H1 (cell line): ENCODE results near the gene RNF175. TPM values are rescaled to one million over a fixed set of nuclear protein-coding genes. Genes with fewer than 3 reads are reported as not detected.

Source experiments
- CTCF ChIA-PET: fragments of 300-600 bp; sonication (Branson Sonifier 250); formaldehyde crosslinking; loops from one replicate; lab custom pipeline; 2021; ENCODE audit not compliant: partially characterized antibody; lab: Charles Lee
- POLR2A ChIA-PET: fragments of 300-600 bp; sonication (Branson Sonifier 250); formaldehyde crosslinking; loops from one replicate; lab custom pipeline; 2021; ENCODE audit warnings: inconsistent platforms; ENCODE audit not compliant: partially characterized antibody; lab: Charles Lee
- DNase-seq, 2 experiments: peaks; one replicate each; pipeline versions ENCODE4 v3.0.0 to v3.0.0-alpha.2; 2010 to 2022; ENCODE audit warnings: low spot score in 2 of 2, low read depth in 1 of 2, mixed read lengths in 1 of 2
- FAIRE-seq: peaks from 2 replicates; lab custom pipeline; 2011; peaks lifted over from hg19 to GRCh38; lab: Jason Lieb, UNC
- H2AFZ ChIP-seq: 2 replicates; pipeline ENCODE4 v1.8.1; 2012; ENCODE audit warnings: low read length, inconsistent platforms
- H2AK5ac ChIP-seq: 2 replicates; pipeline ENCODE4 v1.6.1; 2013; ENCODE audit warnings: low read depth, low read length
- H2BK120ac ChIP-seq: replicated peaks from 2 replicates; pipeline ENCODE3; 2013; ENCODE audit warnings: low read depth, low read length, inconsistent platforms
- H2BK12ac ChIP-seq: 2 replicates; pipeline ENCODE4 v1.6.1; 2013; ENCODE audit warnings: low read depth, low read length
- H2BK15ac ChIP-seq: 2 replicates; pipeline ENCODE4 v1.6.1; 2013; ENCODE audit warnings: low read length
- H2BK20ac ChIP-seq: 2 replicates; pipeline ENCODE4 v1.6.1; 2013; ENCODE audit warnings: low read length
- H2BK5ac ChIP-seq: 2 replicates; pipeline ENCODE4 v1.6.1; 2013; ENCODE audit warnings: low read depth, low read length
- H3K14ac ChIP-seq: 2 replicates; pipeline ENCODE4 v1.6.1; 2013; ENCODE audit warnings: inconsistent platforms; ENCODE audit not compliant: insufficient read length
- H3K18ac ChIP-seq: 2 replicates; pipeline ENCODE4 v1.6.1; 2013; ENCODE audit warnings: low read length; ENCODE audit errors: extremely low read depth
- H3K23ac ChIP-seq: 2 replicates; pipeline ENCODE4 v1.6.1; 2013; ENCODE audit warnings: inconsistent platforms; ENCODE audit not compliant: insufficient read length
- H3K23me2 ChIP-seq: 2 replicates; pipeline ENCODE4 v1.6.1; 2013; ENCODE audit warnings: low read depth, low read length
- H3K27ac ChIP-seq: 2 replicates; pipeline ENCODE4 v1.6.1; 2011; ENCODE audit warnings: low read depth, low read length, inconsistent platforms
- H3K27me3 ChIP-seq, 4 experiments: replicated peaks in 1 of 4; 1 replicate in 1 of 4; 2 replicates in 3 of 4; pipeline versions ENCODE4 v1.6.1 to v1.8.1; 2011 to 2013; ENCODE audit warnings: low read length in 3 of 4, mild to moderate bottlenecking in 3 of 4, inconsistent platforms in 2 of 4, mixed read lengths in 2 of 4, moderate library complexity in 1 of 4; ENCODE audit not compliant: control insufficient read depth in 3 of 4, insufficient read depth in 3 of 4; ENCODE audit errors: extremely low read depth in 1 of 4
- H3K36me3 ChIP-seq, 4 experiments: 2 replicates each; pipeline versions ENCODE4 v1.6.1 to v1.8.1; 2011 to 2013; ENCODE audit warnings: mild to moderate bottlenecking in 4 of 4, low read length in 3 of 4, moderate library complexity in 2 of 4, control low read depth in 1 of 4, inconsistent platforms in 1 of 4; ENCODE audit not compliant: insufficient read depth in 4 of 4, control insufficient read depth in 2 of 4
- H3K4ac ChIP-seq: replicated peaks from 2 replicates; pipeline ENCODE3; 2013; ENCODE audit warnings: low read length, low read depth, mixed read lengths, inconsistent platforms; ENCODE audit not compliant: insufficient read length
- H3K4me1 ChIP-seq, 4 experiments: replicated peaks in 1 of 4; 1 replicate in 1 of 4; 2 replicates in 3 of 4; pipeline versions ENCODE4 v1.6.1 to v1.8.1; 2011 to 2013; ENCODE audit warnings: low read length in 3 of 4, inconsistent platforms in 2 of 4, mixed read lengths in 1 of 4; ENCODE audit not compliant: insufficient read depth in 4 of 4, control insufficient read depth in 3 of 4
- H3K4me2 ChIP-seq, 2 experiments: 2 replicates each; pipeline versions ENCODE4 v1.6.1 to v1.8.1; 2011 to 2013; ENCODE audit warnings: low read depth in 2 of 2, low read length in 2 of 2, control low read depth in 1 of 2, inconsistent platforms in 1 of 2, mild to moderate bottlenecking in 1 of 2; ENCODE audit not compliant: insufficient read depth in 1 of 2
- H3K4me3 ChIP-seq, 4 experiments: fragments of 200-600, 300-600 bp in 1 of 4; sonication (generic), shearing (Covaris generic), sonication (Bioruptor Twin) in 1 of 4; 2 replicates each; pipeline versions ENCODE4 v1.5.1 to v1.8.1; 2011 to 2016; ENCODE audit warnings: low read length in 4 of 4, low read depth in 3 of 4, control low read depth in 2 of 4, inconsistent platforms in 2 of 4, mild to moderate bottlenecking in 2 of 4, mixed read lengths in 1 of 4, moderate library complexity in 1 of 4; ENCODE audit not compliant: insufficient read depth in 2 of 4; ENCODE audit errors: extremely low read depth in 1 of 4
- H3K56ac ChIP-seq: replicated peaks from 2 replicates; pipeline ENCODE3; 2013; ENCODE audit warnings: low read depth, mild to moderate bottlenecking, mixed read lengths, low read length, inconsistent platforms; ENCODE audit not compliant: insufficient read length
- H3K79me1 ChIP-seq: 2 replicates; pipeline ENCODE4 v1.6.1; 2013; ENCODE audit warnings: low read depth, low read length, control low read depth
- H3K79me2 ChIP-seq, 2 experiments: 2 replicates each; pipeline versions ENCODE4 v1.6.1 to v1.8.1; 2012 to 2013; ENCODE audit warnings: low read length in 2 of 2, mild to moderate bottlenecking in 2 of 2, inconsistent platforms in 1 of 2; ENCODE audit not compliant: insufficient read depth in 2 of 2, control insufficient read depth in 1 of 2
- H3K9ac ChIP-seq, 4 experiments: replicated peaks in 1 of 4; 1 replicate in 1 of 4; 2 replicates in 3 of 4; pipeline versions ENCODE4 v1.6.1 to v1.8.1; 2011 to 2013; ENCODE audit warnings: low read depth in 3 of 4, low read length in 3 of 4, control low read depth in 2 of 4, mild to moderate bottlenecking in 2 of 4, moderate library complexity in 2 of 4, inconsistent platforms in 1 of 4; ENCODE audit errors: extremely low read depth in 1 of 4
- H3K9me3 ChIP-seq, 2 experiments: 2 replicates each; pipeline versions ENCODE4 v1.6.1 to v1.8.1; 2012 to 2013; ENCODE audit warnings: mild to moderate bottlenecking in 2 of 2, moderate library complexity in 2 of 2, control low read depth in 1 of 2, inconsistent platforms in 1 of 2, low read depth in 1 of 2, low read length in 1 of 2, mixed read lengths in 1 of 2; ENCODE audit not compliant: insufficient read depth in 2 of 2
- H4K20me1 ChIP-seq, 2 experiments: replicated peaks in 1 of 2; 2 replicates each; pipeline versions ENCODE3 to v1.8.1; 2011 to 2013; ENCODE audit warnings: inconsistent platforms in 2 of 2, low read length in 2 of 2, mild to moderate bottlenecking in 1 of 2; ENCODE audit not compliant: insufficient read depth in 2 of 2, control insufficient read depth in 1 of 2
- H4K5ac ChIP-seq: 2 replicates; pipeline ENCODE4 v1.6.1; 2013; ENCODE audit warnings: low read length, low read depth, mixed read lengths, inconsistent platforms; ENCODE audit not compliant: insufficient read length
- H4K8ac ChIP-seq: 2 replicates; pipeline ENCODE4 v1.8.0; 2013; ENCODE audit warnings: mild to moderate bottlenecking, moderate library complexity, low read length, inconsistent platforms; ENCODE audit not compliant: insufficient read depth; ENCODE audit errors: extremely low read depth
- H4K91ac ChIP-seq: replicated peaks from 2 replicates; pipeline ENCODE3; 2013; ENCODE audit warnings: low read length, mixed read lengths, inconsistent platforms; ENCODE audit not compliant: insufficient read length
- GTF2F1 ChIP-seq: IDR thresholded peaks from 2 replicates; pipeline ENCODE4 v1.6.1; 2012; ENCODE audit warnings: low read depth, low read length, improper control_type of control experiment, borderline replicate concordance
- RAD21 ChIP-seq, 2 experiments: IDR thresholded peaks in 1 of 2; conservative IDR thresholded peaks in 1 of 2; 2 replicates each; pipeline ENCODE4 v1.6.1; 2011; ENCODE audit warnings: low read depth in 2 of 2, low read length in 2 of 2, improper control_type of control experiment in 1 of 2, inconsistent platforms in 1 of 2, mild to moderate bottlenecking in 1 of 2, moderate library complexity in 1 of 2
- WGBS, 2 experiments: shearing (Covaris generic) in 1 of 2; methylation state at CpG; one replicate each; pipeline versions ENCODE4 v1.1.6 to v1.1.7; 2013 to 2015; ENCODE audit warnings: low lambda C conversion rate in 2 of 2, mixed read lengths in 2 of 2, inconsistent platforms in 1 of 2, low coverage in 1 of 2, missing lambda C conversion rate in 1 of 2; ENCODE audit not compliant: insufficient replicate concordance in 2 of 2, insufficient coverage in 1 of 2, insufficient read length in 1 of 2; ENCODE audit errors: extremely low coverage in 1 of 2, missing lambda C conversion rate in 1 of 2; 5-methylcytosine and 5-hydroxymethylcytosine counted together
- polyA plus RNA-seq, 7 experiments: library from polyadenylated mRNA; depleted of rRNA in 3 of 7; stranded (reverse) in 5 of 7; unstranded in 2 of 7; fragments of >200 nt in 5 of 7; fragments of 200-250 nt in 2 of 7; gene quantifications; 1 replicate in 5 of 7; 2 replicates in 1 of 7; 4 replicates in 1 of 7; pipeline versions ENCODE4 v1.2.1 to v1.2.3, GENCODE V29; 2011 to 2013; ENCODE audit warnings: missing spikeins in 2 of 7, mixed read lengths in 2 of 7
- total RNA-seq: library from RNA; stranded (reverse); fragmentation: NEBNext Ultra II Directional; extraction: Animal tissue kit (Norgen Biotek cat#: 25700); gene quantifications from 2 replicates; pipeline ENCODE4 v1.2.1, GENCODE V29; 2021

RNF175 gene
- total and polyA plus RNA-seq, 2 of the 8 experiments (the other 6 are each of a cell fraction or from before 2014, with no cell fraction given): 7.9 to 9.8 TPM

- no peaks in the 10 kb centered on the region for H3K79me2 ChIP-seq
- no peak overlapping the region for H2BK12ac ChIP-seq
- no peaks in the 10 kb centered on the region for H3K23me2 ChIP-seq
- H2BK120ac ChIP-seq: no peak overlapping the region
- no peak overlapping the region for H3K18ac ChIP-seq
- H3K9ac ChIP-seq: no peak overlapping the region
- no peak for FAIRE-seq
- H3K79me1 ChIP-seq: no peaks in the 10 kb centered on the region
- H3K4me2 ChIP-seq: no peak overlapping the region
- 75% methylated on average over 3 of the region's 3 CpGs; no CpG with 5 or more reads in 1 of the 2 experiments for whole genome bisulfite sequencing, 2 experiments
- H2BK20ac ChIP-seq: no peak overlapping the region
- H2BK15ac ChIP-seq: no peak overlapping the region
- no peak overlapping the region for H4K5ac ChIP-seq
- H3K9me3 ChIP-seq: no peaks in the 10 kb centered on the region
- no peak overlapping the region for H3K4ac ChIP-seq
- TF ChIP-seq GTF2F1 (no peak), RAD21 (IDR thresholded peaks at IDR 0.05 in 1 of 2, conservative IDR thresholded peaks at IDR 0.05 in 1 of 2; ENCODE audit: low read depth in 2 of 2, low read length in 2 of 2) (peak in 1 of 2 experiments; percentile 14; a peak in 2 of 4 replicates)
- ChIA-PET POLR2A (interaction anchor here (0.7 to 1.8 kb wide), 5 partner anchors 10 to 75 kb away, joined by 3 to 5 read pairs (median 3); partner anchors contain the start of gene SFRP2), CTCF (interaction anchor here (9.5 kb wide), 1 partner anchor 223 kb away, joined by 117 read pairs; no protein-coding TSS in a partner anchor)
- H3K27me3 ChIP-seq: no peaks in the 10 kb centered on the region
- H3K14ac ChIP-seq: no peak overlapping the region
- no peak overlapping the region for H3K56ac ChIP-seq
- no peak overlapping the region for H3K23ac ChIP-seq
- H4K91ac ChIP-seq: no peak overlapping the region
- H2BK5ac ChIP-seq: no peak overlapping the region
- H3K4me3 ChIP-seq: no peak overlapping the region
- H4K8ac ChIP-seq: no peak overlapping the region
- no peaks in the 10 kb centered on the region for H3K4me1 ChIP-seq
- no peak overlapping the region for H3K27ac ChIP-seq
- no peaks in the 10 kb centered on the region for H4K20me1 ChIP-seq
- H2AFZ ChIP-seq: no peak overlapping the region
- H2AK5ac ChIP-seq: no peak overlapping the region
- no peak for DNase-seq
- no peaks in the 10 kb centered on the region for H3K36me3 ChIP-seq
Observed at GRCh38 chr4:153798420-153798819, 38.6 kb upstream of the RNF175 start.
